ENCODE measurements around the gene TMEM121.
"Not testable (repeated sequence)": the region's sequence is repeated elsewhere in the genome, so short reads cannot be mapped to it uniquely, and the experiment has no call there.

The TMEM121 gene

GRCh38 chr14:105541218-105541875 lies 15.0 kb downstream of the TMEM121 start:
- no peak overlapping the region for H3K4me3 ChIP-seq (ENCODE audit: low read depth, low read length)

- H3K4me3 ChIP-seq (ENCODE audit: low read depth, low read length), result not testable (repeated sequence)
These were observed 19.3 kb downstream of the TMEM121 start for GRCh38 chr14:105545676-105546075.

- not testable (repeated sequence) for H3K4me3 ChIP-seq (ENCODE audit: low read depth, low read length)
These were observed 20.0 kb downstream of the TMEM121 start for GRCh38 chr14:105546410-105546809.

- not testable (repeated sequence) for H3K4me3 ChIP-seq (ENCODE audit: low read depth, low read length)
These were observed 20.7 kb downstream of the TMEM121 start for GRCh38 chr14:105547072-105547471.

- H3K4me3 ChIP-seq (ENCODE audit: low read depth, low read length), result no peak overlapping the region
These were observed 21.4 kb downstream of the TMEM121 start for GRCh38 chr14:105547741-105548169.

- no peak overlapping the region for H3K4me3 ChIP-seq (ENCODE audit: low read depth, low read length)
These were observed 23.1 kb downstream of the TMEM121 start for GRCh38 chr14:105549481-105549880.

GRCh38 chr14:105554022-105554421 lies 27.6 kb downstream of the TMEM121 start:
- no peak overlapping the region for H3K4me3 ChIP-seq (ENCODE audit: low read depth, low read length)

GRCh38 chr14:105554523-105554922 lies 28.1 kb downstream of the TMEM121 start:
- no peak overlapping the region for H3K4me3 ChIP-seq (ENCODE audit: low read depth, low read length)

- H3K4me3 ChIP-seq (ENCODE audit: low read depth, low read length), result not testable (repeated sequence)
These were observed 31.3 kb downstream of the TMEM121 start for GRCh38 chr14:105557671-105558070.

- not testable (repeated sequence) for H3K4me3 ChIP-seq (ENCODE audit: low read depth, low read length)
These were observed 32.2 kb downstream of the TMEM121 start for GRCh38 chr14:105558449-105559154.

GRCh38 chr14:105559384-105560047 lies 33.1 kb downstream of the TMEM121 start:
- H3K4me3 ChIP-seq (ENCODE audit: low read depth, low read length), result not testable (repeated sequence)

- H3K4me3 ChIP-seq (ENCODE audit: low read depth, low read length), result not testable (repeated sequence)
These were observed 33.8 kb downstream of the TMEM121 start for GRCh38 chr14:105560048-105560669.

GRCh38 chr14:105561345-105561744 lies 35.0 kb downstream of the TMEM121 start:
- not testable (repeated sequence) for H3K4me3 ChIP-seq (ENCODE audit: low read depth, low read length)

- no peak overlapping the region for H3K4me3 ChIP-seq (ENCODE audit: low read depth, low read length)
These were observed 36.4 kb downstream of the TMEM121 start for GRCh38 chr14:105562713-105563346.

- no peak overlapping the region for H3K4me3 ChIP-seq (ENCODE audit: low read depth, low read length)
These were observed 37.0 kb downstream of the TMEM121 start for GRCh38 chr14:105563347-105563737.

GRCh38 chr14:105564536-105564935 lies 38.2 kb downstream of the TMEM121 start:
- H3K4me3 ChIP-seq (ENCODE audit: low read depth, low read length), result not testable (repeated sequence)

GRCh38 chr14:105565185-105565919 lies 39.0 kb downstream of the TMEM121 start:
- not testable (repeated sequence) for H3K4me3 ChIP-seq (ENCODE audit: low read depth, low read length)

- H3K4me3 ChIP-seq (ENCODE audit: low read depth, low read length), result not testable (repeated sequence)
These were observed 40.1 kb downstream of the TMEM121 start for GRCh38 chr14:105566248-105567163.
